Prostate gland (tissue), 2 donors: ENCODE measurements around the gene RASSF9. TPM values are rescaled to one million over a fixed set of nuclear protein-coding genes. Genes with fewer than 3 reads are reported as not detected.

Source experiments
- DNase-seq: peaks from one replicate; pipeline ENCODE4 v3.0.0-alpha.2; 2019; ENCODE audit warnings: low spot score
- H3K27ac ChIP-seq, 2 donors: fragments of 200-600 bp; sonication (generic); 2 replicates each; pipeline ENCODE4 v1.5.1; 2017 to 2019
- H3K27me3 ChIP-seq: fragments of 200-600 bp; sonication (generic); replicated peaks from 2 replicates; pipeline ENCODE4 v1.5.1; 2019; ENCODE audit not compliant: insufficient read depth
- H3K36me3 ChIP-seq, 2 donors: fragments of 200-600 bp; sonication (generic); 1 replicate in 1 of 2; 2 replicates in 1 of 2; pipeline versions ENCODE4 v1.5.1 to v1.8.1; 2017 to 2019
- H3K4me1 ChIP-seq: fragments of 200-600 bp; sonication (generic); replicated peaks from 2 replicates; pipeline ENCODE4 v1.5.1; 2019
- H3K4me3 ChIP-seq, 2 donors: fragments of 200-600 bp; sonication (generic); 2 replicates each; pipeline ENCODE4 v1.5.1; 2017 to 2019
- H3K9me3 ChIP-seq: fragments of 200-600 bp; sonication (generic); 2 replicates; pipeline ENCODE4 v1.5.1; 2017
- CTCF ChIP-seq, 4 experiments: fragments of 200-600 bp in 2 of 4; fragments of 450-650 bp in 2 of 4; sonication (generic) in 2 of 4; IDR thresholded peaks; 1 replicate in 3 of 4; 2 replicates in 1 of 4; pipeline ENCODE4 v1.5.1; 2016 to 2019; ENCODE audit warnings: antibody characterized with exemption in 4 of 4, mild to moderate bottlenecking in 2 of 4, moderate library complexity in 2 of 4
- POLR2A ChIP-seq: fragments of 450-650 bp; IDR thresholded peaks from one replicate; pipeline ENCODE4 v1.6.1; 2016; ENCODE audit warnings: antibody characterized with exemption, mild to moderate bottlenecking
- POLR2AphosphoS5 ChIP-seq: sonication (generic); formaldehyde crosslinking; IDR thresholded peaks from one replicate; pipeline ENCODE4 v1.6.1; 2017; ENCODE audit warnings: antibody characterized with exemption
- WGBS: methylation state at CpG from one replicate; pipeline ENCODE4 v1.1.5; 2018; 5-methylcytosine and 5-hydroxymethylcytosine counted together
- intact Hi-C: fragments of 100-400 bp; cut with DNase I; formaldehyde crosslinking; loops from one replicate; pipeline ENCODE4 v1.14.2; 2022
- total RNA-seq, 2 donors: library from RNA; depleted of rRNA; stranded (reverse); fragments of >200 nt; gene quantifications; one replicate each; pipeline ENCODE4 v1.1.0, GENCODE V29; 2016

RASSF9 gene
- total RNA-seq, 2 donors from 2014 or later, result 1.4 to 3.5 TPM

- H3K27me3 ChIP-seq, result no peaks in the 10 kb centered on the region
- no peaks in the 10 kb centered on the region for H3K36me3 ChIP-seq
- intact Hi-C loops, result no loop called here
- no peaks in the 10 kb centered on the region for H3K9me3 ChIP-seq
- H3K4me3 ChIP-seq, result no peak overlapping the region
- H3K4me1 ChIP-seq, result no peaks in the 10 kb centered on the region
- H3K27ac ChIP-seq, result no peak overlapping the region
- no peak for DNase-seq
- no peak for TF ChIP-seq POLR2A
- no peak for TF ChIP-seq POLR2AphosphoS5
- no peak for TF ChIP-seq CTCF (IDR thresholded peaks at IDR 0.05)
These were observed 54.4 kb downstream of the RASSF9 start for GRCh38 chr12:85781766-85782165.

GRCh38 chr12:85779768-85780167 lies 56.4 kb downstream of the RASSF9 start:
- WGBS, result 74% methylated on average over 2 of the region's 2 CpGs
- Histone ChIP-seq H3K27ac (no peak overlapping the region), H3K9me3 (no peaks in the 10 kb centered on the region), H3K4me3 (no peak overlapping the region), H3K27me3 (no peaks in the 10 kb centered on the region), H3K36me3 (no peaks in the 10 kb centered on the region), H3K4me1 (no peaks in the 10 kb centered on the region)
- intact Hi-C loops, result no loop called here
- DNase-seq, result no peak
- no peak for TF ChIP-seq POLR2A

- TF ChIP-seq POLR2A (no peak), POLR2AphosphoS5 (no peak), CTCF (IDR thresholded peaks at IDR 0.05) (no peak)
- intact Hi-C loops, result no loop called here
- Histone ChIP-seq H3K4me1 (no peaks in the 10 kb centered on the region), H3K27ac (no peak overlapping the region), H3K27me3 (no peaks in the 10 kb centered on the region), H3K4me3 (no peak overlapping the region), H3K36me3 (no peaks in the 10 kb centered on the region), H3K9me3 (no peaks in the 10 kb centered on the region)
- DNase-seq, result no peak
These were observed 61.1 kb downstream of the RASSF9 start for GRCh38 chr12:85775091-85775490.

GRCh38 chr12:85765453-85765869 lies 70.7 kb downstream of the RASSF9 start:
- 56% methylated on average over 2 of the region's 2 CpGs for WGBS

GRCh38 chr12:85759623-85760022 lies 76.6 kb downstream of the RASSF9 start:
- no peak for TF ChIP-seq POLR2A
- TF ChIP-seq POLR2AphosphoS5, result no peak
- no peak for TF ChIP-seq CTCF (IDR thresholded peaks at IDR 0.05)
- Histone ChIP-seq H3K4me1 (no peaks in the 10 kb centered on the region), H3K27me3 (no peaks in the 10 kb centered on the region), H3K9me3 (no peaks in the 10 kb centered on the region), H3K4me3 (no peak overlapping the region), H3K36me3 (no peaks in the 10 kb centered on the region), H3K27ac (no peak overlapping the region)
- 87% methylated on average over 3 of the region's 3 CpGs for WGBS
- intact Hi-C loops, result no loop called here
- DNase-seq, result no peak

More at GRCh38 chr12:85765453-85765869, 70.7 kb downstream of the RASSF9 start:
- Histone ChIP-seq H3K4me1 (no peaks in the 10 kb centered on the region), H3K27ac (no peak overlapping the region), H3K9me3 (no peaks in the 10 kb centered on the region), H3K36me3 (no peaks in the 10 kb centered on the region), H3K27me3 (no peaks in the 10 kb centered on the region), H3K4me3 (no peak overlapping the region)
- intact Hi-C loops, result no loop called here
- DNase-seq, result no peak
- TF ChIP-seq POLR2AphosphoS5 (no peak), POLR2A (no peak), CTCF (IDR thresholded peaks at IDR 0.05) (no peak)
